Gastrocnemius medialis (tissue), 4 donors: Measurements from ENCODE around the gene RBM28.
"Not testable (repeated sequence)": the region's sequence is repeated elsewhere in the genome, so short reads cannot be mapped to it uniquely, and the experiment has no call there.

Experiments used
- CTCF ChIP-seq, 5 experiments: fragments of 450-650 bp in 3 of 5; fragments of 200-600 bp in 2 of 5; sonication (generic) in 2 of 5; IDR thresholded peaks in 4 of 5; conservative IDR thresholded peaks in 1 of 5; 1 replicate in 4 of 5; 2 replicates in 1 of 5; pipeline ENCODE4 v1.5.1; 2016 to 2019; ENCODE audit warnings: antibody characterized with exemption in 5 of 5, mild to moderate bottlenecking in 3 of 5, moderate library complexity in 3 of 5
- POLR2A ChIP-seq, 2 donors: fragments of 450-650 bp; IDR thresholded peaks; one replicate each; pipeline ENCODE4 v1.6.1; 2017; ENCODE audit warnings: antibody characterized with exemption in 2 of 2, mild to moderate bottlenecking in 2 of 2, moderate library complexity in 2 of 2

- TF ChIP-seq CTCF (IDR thresholded peaks at IDR 0.05 in 4 of 5, conservative IDR thresholded peaks at IDR 0.05 in 1 of 5); POLR2A (IDR thresholded peaks at IDR 0.05): not testable (repeated sequence)
These were observed 45.7 kb downstream of the RBM28 start for GRCh38 chr7:128298004-128298403.
